Measurements from ENCODE around the gene TRAPPC3.
"Not testable (repeated sequence)": the region's sequence is repeated elsewhere in the genome, so short reads cannot be mapped to it uniquely, and the experiment has no call there.

TRAPPC3 gene

GRCh38 chr1:36149237-36149972, at the start of gene TRAPPC3:
TSS of gene TRAPPC3 (minus strand) at chr1:36149486. CDS start at chr1:36149378, 108 bp downstream.
- peak; percentile 94 for DNase-seq

- DNase-seq = no peak
Measured at GRCh38 chr1:36198641-36199040, 49.4 kb upstream of the TRAPPC3 start.

- DNase-seq = not testable (repeated sequence)
Measured at GRCh38 chr1:36196805-36197204, 47.5 kb upstream of the TRAPPC3 start.

- DNase-seq = peak; percentile 27
Measured at GRCh38 chr1:36187800-36188593, 38.7 kb upstream of the TRAPPC3 start.

GRCh38 chr1:36183309-36183856, 34.1 kb upstream of the TRAPPC3 start:
- DNase-seq = no peak

- DNase-seq = no peak
Measured at GRCh38 chr1:36182734-36183133, 33.4 kb upstream of the TRAPPC3 start.

GRCh38 chr1:36179220-36179600, 29.9 kb upstream of the TRAPPC3 start:
- no peak for DNase-seq

- DNase-seq = no peak
Measured at GRCh38 chr1:36178471-36179219, 29.4 kb upstream of the TRAPPC3 start.

- no peak for DNase-seq
Measured at GRCh38 chr1:36177589-36178431, 28.5 kb upstream of the TRAPPC3 start.

GRCh38 chr1:36176106-36176949, 27.0 kb upstream of the TRAPPC3 start:
- no peak for DNase-seq

GRCh38 chr1:36175137-36176095, 26.1 kb upstream of the TRAPPC3 start:
- no peak for DNase-seq

- no peak for DNase-seq
Measured at GRCh38 chr1:36174713-36175112, 25.4 kb upstream of the TRAPPC3 start.

- DNase-seq = no peak
Measured at GRCh38 chr1:36172983-36173382, 23.7 kb upstream of the TRAPPC3 start.

GRCh38 chr1:36172017-36172747, 22.9 kb upstream of the TRAPPC3 start:
- DNase-seq = no peak

GRCh38 chr1:36170643-36171412, 21.5 kb upstream of the TRAPPC3 start:
- DNase-seq = no peak

GRCh38 chr1:36168514-36168913, 19.2 kb upstream of the TRAPPC3 start:
- DNase-seq = no peak

- no peak for DNase-seq
Measured at GRCh38 chr1:36166938-36167905, 17.9 kb upstream of the TRAPPC3 start.

Measured in NCI-H748 treated with DMSO at 0.1 percent for 48 hours (cell line).